Left hindlimb (tissue), 1 donor: ENCODE results near the gene SHROOM2.
A peak's percentile ranks its signal among the peaks of the same experiment; 100 is the strongest.
"Not testable (repeated sequence)": the region's sequence is repeated elsewhere in the genome, so short reads cannot be mapped to it uniquely, and the experiment has no call there.

Experiments
- DNase-seq: peaks from one replicate; pipeline ENCODE4 v3.0.0-alpha.2; 2018

SHROOM2 gene

DNA sequence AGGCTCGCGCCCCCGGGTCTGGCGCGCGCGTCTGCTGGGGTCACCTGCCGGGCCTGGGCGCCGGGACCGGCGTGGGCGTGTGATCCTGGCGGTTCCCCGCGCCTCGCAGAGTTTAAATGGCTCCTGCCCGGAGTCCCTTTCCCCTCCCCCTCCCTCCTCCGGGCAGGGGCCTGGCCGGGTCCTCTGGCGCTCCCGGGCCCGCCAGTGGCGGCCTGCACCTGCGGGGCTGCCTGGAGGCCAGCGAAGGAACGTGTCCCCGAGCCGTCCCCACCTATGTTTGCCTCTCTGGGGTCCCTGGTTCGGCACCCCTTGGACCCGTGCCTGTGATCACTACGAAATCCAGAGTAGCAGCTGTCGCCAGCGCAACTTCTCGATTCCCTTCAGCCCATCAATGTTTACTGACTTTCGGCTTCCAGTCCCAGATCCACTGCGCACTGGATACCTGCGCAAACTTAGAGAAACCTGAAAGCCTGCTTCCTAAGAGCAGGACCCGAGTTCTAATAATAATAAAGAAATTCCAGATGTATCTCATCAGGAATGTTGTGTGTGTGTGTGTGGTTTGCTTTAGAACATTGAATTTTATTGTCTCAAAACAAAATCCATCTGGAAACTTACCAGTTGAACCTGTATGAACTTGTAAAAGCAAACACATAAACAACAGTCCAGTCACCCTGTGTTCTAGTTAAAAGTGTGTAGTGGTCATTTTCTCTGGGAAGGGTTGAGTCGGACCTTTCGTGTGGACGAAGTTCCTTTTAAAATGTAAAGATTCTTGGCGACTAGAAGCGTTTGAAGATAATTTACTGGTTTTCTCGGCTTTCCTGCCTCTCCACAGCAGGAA is 788 bp downstream of the SHROOM2 start:
- DNase-seq = peak; percentile 38

DNA sequence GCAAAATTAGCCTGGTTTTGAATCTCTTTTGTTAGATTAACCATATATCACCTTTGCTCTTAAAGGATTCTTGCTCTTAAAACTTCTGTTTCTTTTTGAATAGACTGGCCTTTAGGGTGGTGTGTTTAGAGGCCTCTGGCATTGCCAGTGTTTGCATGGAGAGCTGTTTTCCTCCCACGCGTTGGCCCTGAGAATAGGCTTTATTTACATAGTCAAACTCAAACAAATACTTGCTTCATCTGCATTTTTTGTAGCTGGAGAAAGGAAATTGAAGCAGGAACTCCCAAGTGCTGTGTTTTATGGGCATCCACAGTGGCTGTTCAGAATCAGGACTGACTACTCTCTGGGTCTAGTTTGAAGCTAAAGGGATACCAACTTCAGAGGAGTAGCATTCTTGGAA is 2.7 kb downstream of the SHROOM2 start:
- DNase-seq = no peak

DNA sequence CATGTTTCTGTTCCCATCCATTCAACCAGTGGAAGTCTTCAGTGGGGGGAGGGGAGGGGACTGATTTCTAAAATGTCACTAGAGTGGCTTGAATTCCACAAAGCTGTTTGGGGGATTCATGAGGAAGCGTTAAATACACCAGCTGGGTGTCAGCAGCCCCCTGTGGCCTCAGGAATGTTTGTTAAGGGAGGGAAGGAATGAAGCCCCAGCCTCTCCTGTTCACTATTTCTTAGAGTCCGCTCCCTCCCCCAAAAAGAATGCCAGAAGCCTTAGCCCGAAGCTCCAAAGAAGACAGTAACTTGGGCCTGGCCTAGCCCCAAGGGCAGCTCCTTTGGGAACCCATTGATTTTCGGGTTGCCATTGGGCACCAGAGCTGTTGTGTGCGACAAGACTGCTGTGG is 3.3 kb downstream of the SHROOM2 start:
- DNase-seq = no peak

DNA sequence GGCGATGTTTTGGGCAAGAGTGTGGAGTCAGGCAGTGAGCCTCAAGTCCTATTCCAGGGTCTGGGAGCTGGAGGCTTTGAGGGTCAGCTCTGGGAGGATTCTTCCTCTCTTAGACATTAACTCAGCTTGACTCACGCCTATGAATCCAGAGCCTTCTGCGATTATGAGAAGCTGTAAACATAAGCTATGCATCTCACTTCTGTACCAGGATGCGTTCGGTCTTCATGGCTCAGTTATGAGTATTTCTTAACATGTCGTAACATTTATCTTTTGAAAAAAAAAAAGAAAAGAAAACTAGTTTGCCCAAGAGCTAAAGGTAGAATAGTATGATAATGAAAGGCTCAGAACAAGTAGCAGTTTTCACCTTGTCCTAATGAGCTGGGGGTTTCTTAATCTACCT is 4.6 kb downstream of the SHROOM2 start:
- DNase-seq = no peak

DNA sequence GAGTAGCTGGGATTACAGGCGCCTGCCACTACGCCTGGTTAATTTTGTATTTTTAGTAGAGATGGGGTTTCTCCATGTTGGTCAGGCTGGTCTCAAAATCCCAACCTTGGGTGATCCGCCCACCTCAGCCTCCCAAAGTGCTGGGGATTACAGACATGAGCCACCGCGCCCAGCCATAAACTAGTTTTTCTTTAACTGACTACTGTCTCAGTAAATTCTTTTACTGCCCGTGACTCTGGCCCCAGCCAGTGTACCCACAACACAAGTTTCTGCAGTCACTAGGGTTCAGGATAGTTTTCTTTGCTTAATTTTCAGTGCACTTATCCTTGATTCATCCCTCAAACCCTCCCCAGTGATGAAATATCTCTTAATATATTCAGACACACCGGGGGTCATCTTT is 8.3 kb downstream of the SHROOM2 start:
- DNase-seq = no peak

DNA sequence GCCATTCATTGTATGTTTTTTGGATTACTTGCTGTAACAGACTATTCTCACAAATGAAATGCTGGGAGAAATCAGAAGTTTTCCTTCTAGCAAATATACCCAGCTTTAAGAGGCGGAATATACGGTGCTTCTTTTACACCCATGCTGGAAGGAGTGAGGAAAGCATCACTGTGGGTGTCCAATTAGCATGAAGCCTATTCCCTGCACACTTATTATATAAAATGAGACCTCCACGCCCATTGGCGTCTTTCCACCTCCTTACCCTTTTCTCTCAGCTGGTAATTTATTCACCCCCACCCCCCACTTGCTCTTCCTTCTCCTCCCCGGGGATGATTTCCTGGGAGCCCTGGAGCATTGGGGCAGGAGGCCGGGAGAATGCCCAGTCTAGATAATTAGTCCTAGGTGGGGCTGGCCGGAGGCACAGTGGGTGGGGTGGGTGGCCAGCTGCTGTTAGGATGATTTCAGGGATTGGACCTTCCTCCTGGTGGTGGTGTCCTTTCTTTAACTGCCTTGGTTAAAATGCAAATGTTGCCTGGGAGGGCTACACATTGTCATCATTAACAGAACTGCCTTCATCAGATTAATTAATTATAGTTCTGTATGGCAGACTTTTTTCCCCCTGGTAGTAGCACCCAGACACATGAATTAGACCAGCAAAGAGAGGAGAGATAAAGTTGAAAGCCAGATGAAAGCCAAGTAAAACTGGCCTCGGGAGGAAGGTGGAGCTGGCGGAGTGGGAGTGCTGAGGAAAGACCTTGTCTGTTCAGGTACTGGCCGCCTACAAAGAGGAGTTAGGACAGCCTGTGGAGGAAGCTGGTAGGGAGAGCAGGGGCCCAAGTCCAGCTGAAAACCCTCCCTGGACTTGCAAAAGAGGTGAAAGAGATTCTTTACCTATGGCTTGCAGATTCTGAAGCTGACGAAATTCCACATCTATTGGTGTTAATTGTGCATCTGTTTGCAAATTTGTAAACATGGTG is 11.4 kb downstream of the SHROOM2 start:
- DNase-seq = no peak

DNA sequence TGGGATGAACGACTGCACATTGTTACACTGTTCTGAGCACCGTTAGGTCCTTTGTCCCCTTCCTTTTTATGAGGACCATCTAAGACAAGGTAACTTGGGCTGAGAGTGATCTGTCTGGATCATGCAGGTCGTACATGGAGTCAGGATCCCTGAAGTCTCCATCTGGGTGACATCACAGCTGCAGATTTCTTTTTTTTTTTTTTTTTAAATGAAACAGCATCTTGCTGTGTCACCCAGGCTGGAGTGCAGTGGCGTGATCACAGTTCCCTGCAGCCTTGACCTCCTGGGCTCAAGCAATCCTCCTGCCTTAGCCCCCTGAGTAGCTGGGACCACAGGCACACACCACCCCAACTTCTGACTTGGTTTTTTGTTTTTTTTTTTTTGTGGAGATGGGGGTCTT is 16.5 kb downstream of the SHROOM2 start:
- DNase-seq = no peak

DNA sequence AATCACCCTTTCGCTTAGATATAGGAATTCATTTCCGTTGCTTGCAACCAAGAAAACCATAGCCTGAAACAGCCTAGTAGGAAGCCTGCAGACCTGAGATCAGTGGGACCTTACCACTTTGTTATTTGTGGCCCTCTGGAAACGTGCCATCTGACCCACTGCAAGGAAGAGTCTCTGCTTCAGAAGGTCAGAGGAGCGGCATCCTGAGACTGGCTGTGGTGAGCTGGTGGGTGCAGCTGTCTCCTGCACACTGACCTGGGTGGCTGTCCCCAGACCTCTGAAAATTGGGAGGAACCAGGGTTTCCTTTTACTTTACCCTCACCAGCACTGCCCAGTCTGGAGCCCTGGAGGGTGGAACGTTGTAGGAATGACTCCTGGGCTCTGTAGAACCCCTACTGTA is 18.2 kb downstream of the SHROOM2 start:
- DNase-seq = no peak

DNA sequence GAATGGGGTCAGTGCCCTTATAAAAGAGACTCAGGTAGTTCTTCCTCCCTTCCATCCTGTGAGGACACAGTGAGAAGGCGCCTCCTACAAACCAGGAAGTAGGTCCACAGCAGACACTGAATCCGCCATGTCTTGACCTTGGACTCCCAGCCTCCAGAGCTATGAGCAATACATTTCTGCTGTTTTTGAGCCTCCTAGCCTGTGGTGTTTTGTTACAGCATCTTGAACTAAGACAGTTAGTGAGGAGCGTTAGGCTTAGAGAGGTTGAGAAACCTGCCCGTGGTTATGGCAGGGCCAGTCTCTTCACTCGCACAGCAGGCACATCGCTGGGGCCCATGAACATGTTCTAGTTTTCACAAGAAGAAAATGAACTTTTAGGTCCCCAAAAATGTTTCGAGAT is 19.7 kb downstream of the SHROOM2 start:
- DNase-seq = no peak

DNA sequence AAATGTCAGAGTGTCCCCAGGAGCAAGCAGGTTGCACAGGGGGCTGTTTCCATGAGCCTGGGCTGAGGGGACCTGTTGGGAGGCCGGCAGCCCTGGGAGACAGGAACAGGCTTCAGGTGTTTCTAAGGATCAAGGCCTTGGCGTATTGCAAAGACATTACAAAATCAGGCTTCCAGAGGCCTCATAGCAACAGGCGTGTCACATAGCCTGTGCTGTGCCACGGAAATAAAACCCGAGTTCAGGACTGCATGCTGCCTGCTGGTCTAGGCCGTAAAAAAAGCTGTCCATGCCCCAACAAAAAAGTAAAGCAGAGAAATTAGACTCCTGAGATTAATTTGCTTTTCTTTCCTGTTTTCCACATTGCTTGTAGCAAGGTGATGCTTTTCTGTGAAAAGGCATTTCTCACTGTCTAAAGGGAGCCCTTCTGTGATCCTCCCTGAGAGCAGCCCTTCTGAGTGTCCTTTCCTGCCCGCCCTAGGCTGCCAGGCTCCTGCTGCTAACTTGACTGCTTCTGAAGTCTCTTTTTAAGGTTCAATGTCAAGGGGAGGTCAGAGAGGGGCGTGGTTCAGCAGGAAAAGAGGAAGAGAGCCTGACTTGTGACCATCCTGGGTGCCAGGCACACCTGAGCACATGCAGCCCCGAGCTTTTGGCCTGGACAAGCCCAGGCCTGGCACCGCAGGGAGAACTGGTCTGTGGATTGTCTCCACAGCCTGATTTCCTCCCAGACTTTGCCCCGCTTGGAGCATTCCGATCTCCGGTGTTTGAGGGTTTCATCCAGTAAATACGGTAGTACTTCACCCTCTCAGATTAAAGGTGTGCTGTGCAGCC is 21.3 kb downstream of the SHROOM2 start:
- DNase-seq = no peak

DNA sequence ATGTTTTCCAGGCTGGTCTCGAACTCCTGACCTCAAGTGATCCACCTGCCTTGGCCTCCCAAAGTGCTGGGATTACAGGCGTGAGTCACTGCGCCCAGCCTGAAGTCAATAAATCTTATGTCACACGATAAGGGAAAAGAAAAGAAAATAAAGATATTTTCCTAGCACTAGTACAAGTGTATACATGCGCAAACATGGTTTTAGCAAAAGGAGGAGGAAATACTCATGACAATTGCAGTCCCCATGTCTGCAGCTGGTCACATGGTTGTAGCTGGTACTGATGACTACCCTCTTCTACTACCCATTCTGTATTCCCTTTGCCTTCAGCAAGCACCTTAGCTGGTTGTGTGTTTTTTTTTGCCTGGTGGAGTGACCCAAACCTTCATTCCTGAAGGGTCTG is 23.6 kb downstream of the SHROOM2 start:
- not testable (repeated sequence) for DNase-seq

DNA sequence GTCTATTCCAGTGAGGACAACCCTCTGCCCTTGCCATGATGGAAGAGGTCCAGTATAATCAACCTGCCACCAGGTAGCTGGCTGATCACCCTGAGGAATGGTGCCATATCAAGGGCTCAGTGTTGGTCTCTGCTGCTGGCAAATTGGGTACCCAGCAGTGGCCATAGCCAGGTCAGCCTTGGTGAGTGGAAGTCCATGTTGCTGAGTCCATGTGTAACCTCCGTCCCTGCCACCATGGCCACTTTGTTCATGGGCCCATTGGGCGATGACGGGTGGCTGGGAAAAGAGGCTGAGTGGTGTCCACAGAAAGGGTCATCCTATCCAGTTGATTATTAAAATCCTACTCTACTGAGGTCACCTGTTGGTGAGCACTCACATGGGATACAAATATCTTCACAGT is 24.9 kb downstream of the SHROOM2 start:
- DNase-seq = not testable (repeated sequence)

DNA sequence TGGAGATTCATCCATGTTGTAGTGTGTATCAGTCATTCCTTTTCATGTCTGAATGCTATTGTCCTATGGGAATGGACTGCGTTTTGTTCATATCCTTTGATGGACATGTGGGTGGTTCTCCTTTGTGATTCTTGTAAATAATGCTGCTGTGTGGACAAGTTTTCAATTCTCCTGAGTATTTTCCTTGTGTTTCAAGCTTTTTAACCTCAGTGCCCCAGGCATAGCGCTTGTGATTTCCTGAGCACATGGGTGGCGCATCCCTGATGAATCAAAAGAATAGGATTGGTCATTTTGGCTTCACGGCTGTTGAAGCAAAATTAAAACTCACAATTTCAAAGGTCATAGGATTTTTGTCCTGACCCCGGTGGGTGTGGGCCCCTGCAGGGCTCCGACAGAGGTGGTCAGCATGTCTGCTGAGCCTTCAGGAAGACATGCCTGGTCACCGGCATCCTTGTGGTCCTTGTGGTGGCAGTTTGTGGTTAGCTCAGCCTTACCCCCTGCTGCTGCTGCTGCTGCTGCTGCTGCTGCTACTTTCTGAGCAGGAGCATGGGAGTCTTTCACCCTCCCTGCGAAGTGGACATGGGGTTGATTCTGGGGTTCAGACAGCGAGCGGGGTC is 30.0 kb downstream of the SHROOM2 start:
- no peak for DNase-seq

DNA sequence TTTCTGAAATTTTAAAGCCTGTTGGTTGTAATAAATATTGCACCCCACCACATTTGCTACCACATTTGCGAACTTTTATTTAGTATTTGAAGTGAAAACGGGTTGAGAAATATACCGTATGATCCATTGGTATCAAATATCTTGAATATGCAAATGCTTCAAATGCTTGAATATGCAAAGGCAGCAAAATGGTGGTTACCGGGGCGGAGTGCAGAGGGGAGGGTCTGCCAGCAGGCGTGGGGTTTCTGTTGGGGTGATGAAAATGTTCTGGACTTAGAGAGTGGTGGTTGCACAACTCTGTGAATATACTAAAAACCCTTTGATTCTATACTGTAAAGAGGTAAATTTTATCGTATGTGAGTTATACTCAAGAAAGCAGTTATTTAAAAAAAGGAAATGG is 35.3 kb downstream of the SHROOM2 start:
- no peak for DNase-seq

DNA sequence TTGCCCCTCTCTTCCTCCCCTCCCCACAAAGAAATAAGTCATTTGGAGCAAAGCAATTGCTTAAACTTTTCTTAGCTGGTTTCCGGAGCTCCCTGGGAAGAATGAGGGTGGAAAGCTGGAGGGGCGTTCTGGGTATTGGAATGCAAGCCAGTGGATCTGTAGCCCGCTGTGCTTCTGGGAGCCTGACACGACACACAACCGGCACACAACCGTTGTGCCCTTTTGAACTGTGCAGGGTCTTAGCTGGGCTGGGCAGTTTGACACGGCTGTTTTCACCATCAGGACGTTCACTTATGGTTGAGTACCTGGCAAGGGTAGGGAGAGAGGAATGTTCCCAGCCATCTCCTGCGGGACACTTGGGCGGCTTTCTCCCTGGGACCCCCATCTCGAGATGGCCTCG is 38.3 kb downstream of the SHROOM2 start:
- DNase-seq = no peak

DNA sequence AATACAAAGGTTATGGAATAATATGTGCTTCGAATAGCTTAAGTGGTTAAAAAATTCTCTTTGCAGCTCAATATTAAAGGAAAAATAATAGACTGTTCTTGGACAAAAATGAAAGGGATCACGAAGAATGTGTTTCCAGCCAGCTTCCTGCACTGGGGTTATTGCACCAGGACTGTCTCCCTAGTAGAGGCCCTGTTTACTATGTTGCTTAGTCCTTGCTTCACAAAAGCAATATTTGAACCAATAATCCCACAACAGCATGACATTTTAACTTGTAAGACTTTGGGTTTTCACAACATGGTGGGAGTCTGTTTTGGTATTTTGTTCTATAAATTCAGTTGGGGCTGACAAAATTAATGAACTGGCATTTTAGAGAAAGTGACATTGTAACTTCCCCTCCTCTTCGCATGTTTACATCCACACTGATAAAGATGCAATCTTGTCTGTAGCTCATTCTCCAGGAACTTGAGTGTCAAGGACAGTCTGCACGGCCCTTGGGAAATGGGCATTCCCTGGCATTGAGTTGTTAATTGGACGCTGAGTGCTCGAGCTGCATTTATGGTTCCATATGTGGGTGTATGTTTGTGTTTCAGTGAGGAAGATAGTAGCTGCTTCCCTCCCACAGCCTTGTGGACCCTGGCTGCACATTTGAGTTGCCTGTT is 39.0 kb downstream of the SHROOM2 start:
- no peak for DNase-seq

DNA sequence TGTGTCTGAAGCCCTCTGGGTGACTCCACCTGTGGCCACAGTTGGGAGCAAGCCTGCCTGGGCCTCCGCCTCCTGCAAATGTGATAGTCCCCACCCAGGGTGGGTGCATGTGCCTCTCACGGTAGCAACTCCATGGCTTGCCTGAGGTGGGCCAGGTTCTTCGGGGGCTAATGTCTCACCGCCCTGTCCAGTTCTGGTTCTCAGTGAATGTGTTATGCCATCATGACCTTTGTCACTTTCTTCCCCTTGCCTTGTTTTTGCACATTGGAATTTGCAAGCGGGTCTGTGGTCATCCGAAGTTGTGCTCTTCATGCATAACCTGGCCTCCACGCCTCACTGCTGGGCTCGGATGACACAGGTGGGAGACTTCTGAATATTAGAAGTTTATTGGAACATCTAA is 39.7 kb downstream of the SHROOM2 start:
- no peak for DNase-seq

DNA sequence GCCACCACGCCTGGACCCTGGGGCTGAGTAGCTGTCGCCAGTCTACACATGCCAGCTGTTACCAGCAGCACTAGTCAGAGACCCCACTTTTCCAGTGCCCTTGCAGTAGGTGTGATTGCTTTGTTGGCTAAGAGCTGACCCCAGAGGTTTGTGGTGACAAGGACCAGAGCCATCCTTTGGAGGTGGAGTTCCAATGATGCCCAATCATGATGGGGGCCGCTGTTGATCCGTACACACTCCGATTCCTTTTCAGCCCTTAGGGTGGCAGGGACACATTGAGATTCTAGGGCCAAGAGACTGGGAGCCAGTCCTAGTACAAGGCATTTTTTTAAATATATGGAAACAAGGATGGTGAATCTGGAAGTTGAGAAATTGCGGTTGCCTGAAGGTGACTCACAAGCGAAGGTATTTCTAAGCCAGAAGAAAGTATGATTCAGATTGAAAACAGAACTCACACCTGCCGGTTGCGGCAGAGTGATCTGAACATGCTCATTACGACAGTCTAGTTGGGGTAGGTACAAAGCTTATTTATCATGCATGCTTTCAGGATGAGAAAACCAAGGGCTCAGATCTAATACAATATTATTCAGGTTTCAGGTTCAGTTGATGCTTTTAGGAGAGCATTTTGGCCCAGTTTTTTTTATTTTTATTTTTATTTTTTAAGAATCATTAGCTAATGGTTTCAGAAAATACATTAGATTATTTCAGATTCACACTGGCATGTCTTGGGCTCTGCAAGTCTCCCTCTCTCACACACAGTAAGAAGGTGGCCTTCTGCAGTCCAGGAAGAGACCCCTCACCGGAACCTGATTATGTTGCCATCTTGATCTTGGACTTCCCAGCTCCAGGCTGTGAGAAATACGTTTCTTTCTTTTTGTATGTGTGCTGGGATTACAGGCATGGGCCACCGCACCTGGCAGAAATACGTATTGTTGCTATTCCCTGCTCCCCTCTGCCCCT is 43.4 kb downstream of the SHROOM2 start:
- no peak for DNase-seq

DNA sequence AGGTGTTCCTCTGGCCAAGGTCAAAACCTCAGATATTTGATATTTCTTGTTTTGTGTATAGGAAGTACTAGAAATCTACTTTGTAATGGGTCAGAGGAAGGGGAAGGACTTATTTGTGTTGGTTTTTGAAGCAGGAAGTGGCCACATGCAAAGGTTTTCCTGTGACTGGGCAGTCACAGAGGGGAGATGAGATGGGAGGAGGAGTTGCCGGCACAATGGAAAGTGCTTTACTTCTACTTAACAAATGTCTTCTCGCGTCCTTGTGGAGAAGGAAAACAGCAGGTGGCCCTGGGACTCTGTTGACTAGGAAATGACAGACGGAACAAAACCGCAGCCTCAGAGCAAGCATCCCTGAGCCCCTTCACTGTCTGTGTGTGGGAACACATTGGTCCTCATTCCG is 46.6 kb downstream of the SHROOM2 start:
- DNase-seq = no peak

DNA sequence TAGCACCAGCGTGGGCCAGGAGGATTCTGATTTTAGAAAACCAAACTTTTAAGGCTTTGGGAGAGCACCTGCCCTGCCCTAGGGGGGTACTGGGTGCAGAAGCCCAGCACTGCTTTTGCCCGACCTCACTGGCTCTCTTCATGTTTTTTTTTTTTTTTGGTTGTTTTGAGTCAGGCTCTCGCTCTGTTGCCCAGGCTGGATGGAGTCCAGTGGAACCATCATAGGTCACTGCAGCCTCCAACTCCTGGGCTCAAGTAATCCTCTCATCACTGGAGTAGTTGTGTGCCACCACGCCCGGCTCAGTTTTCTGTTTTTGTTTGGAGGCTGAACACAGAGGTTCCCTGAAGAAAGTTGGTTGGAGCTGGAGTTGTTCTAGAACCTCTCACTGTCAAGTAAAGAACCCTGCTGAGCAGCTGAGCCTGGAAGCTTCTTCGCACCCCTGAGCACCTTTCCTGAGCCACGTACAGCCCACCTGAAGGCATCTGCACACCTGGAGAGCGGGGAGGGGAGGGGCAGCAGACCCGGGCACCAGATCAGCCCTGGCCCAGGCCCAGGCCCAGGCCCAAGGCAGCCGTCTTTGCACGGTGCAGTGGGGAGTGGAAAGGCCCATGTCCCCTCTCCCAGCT is 49.5 kb downstream of the SHROOM2 start:
- DNase-seq = no peak
